ENCODE data around the gene DSC3.
A peak's percentile ranks its signal among the peaks of the same experiment; 100 is the strongest.
"Not testable (repeated sequence)": the region's sequence is repeated elsewhere in the genome, so short reads cannot be mapped to it uniquely, and the experiment has no call there.

Gene DSC3

DNA sequence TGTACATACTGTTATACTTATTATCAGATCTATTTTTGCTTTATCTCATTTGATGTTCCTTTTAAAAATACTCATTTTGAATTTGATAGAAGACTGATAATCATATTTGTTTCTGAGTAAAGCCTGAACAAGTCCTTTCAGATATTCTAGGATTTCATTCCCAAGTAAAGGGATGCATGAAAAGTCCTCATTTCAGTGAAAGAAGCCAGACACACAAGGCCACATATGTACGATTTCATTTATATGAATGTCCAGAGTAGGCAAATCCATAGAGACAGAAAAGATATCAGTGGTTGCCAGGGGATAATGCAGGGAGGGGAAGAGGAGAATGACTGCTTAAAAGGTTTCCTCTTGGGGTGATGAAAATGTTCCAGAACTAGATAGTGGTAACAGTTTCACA is 53.4 kb downstream of the DSC3 start:
- peaks cover 10% of the 10 kb centered on the region for H3K4me1 Mint-ChIP-seq
- no peak overlapping the region for H3K27ac Mint-ChIP-seq
- H3K36me3 Mint-ChIP-seq (ENCODE audit: low read depth) = peaks cover 5% of the 10 kb centered on the region
- no peak for TF ChIP-seq CTCF (IDR thresholded peaks at IDR 0.05)
- no peak for DNase-seq
- peaks cover 8% of the 10 kb centered on the region for H3K27me3 Mint-ChIP-seq (ENCODE audit: low read depth, poor library complexity)
- H3K4me3 Mint-ChIP-seq = no peak overlapping the region
- H3K9me3 Mint-ChIP-seq = no peaks in the 10 kb centered on the region

DNA sequence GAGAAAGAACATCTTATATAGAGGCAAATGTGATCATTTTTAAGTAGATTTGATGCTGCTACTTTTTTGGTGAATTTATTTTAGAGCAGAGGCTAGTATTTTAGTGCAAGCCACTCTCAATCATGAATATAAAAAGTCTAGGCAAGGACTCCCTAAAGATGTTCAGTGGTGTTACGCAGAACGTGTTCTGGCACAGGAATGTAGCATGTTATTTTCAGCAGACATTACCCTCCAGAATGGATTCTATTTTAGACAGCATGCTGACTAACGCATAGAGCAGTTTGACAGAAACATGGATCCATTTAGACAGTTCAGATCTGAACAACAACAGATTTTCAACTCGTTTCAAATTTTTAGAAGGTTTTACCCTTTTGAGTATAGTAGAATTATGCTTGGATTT is 54.1 kb downstream of the DSC3 start:
- Mint-ChIP-seq H3K4me1 (peaks cover 10% of the 10 kb centered on the region), H3K4me3 (no peak overlapping the region), H3K27me3 (ENCODE audit: low read depth, poor library complexity) (peaks cover 10% of the 10 kb centered on the region), H3K9me3 (no peaks in the 10 kb centered on the region), H3K27ac (no peak overlapping the region), H3K36me3 (ENCODE audit: low read depth) (peaks cover 5% of the 10 kb centered on the region)
- no peak for DNase-seq
- no peak for TF ChIP-seq CTCF (IDR thresholded peaks at IDR 0.05)

DNA sequence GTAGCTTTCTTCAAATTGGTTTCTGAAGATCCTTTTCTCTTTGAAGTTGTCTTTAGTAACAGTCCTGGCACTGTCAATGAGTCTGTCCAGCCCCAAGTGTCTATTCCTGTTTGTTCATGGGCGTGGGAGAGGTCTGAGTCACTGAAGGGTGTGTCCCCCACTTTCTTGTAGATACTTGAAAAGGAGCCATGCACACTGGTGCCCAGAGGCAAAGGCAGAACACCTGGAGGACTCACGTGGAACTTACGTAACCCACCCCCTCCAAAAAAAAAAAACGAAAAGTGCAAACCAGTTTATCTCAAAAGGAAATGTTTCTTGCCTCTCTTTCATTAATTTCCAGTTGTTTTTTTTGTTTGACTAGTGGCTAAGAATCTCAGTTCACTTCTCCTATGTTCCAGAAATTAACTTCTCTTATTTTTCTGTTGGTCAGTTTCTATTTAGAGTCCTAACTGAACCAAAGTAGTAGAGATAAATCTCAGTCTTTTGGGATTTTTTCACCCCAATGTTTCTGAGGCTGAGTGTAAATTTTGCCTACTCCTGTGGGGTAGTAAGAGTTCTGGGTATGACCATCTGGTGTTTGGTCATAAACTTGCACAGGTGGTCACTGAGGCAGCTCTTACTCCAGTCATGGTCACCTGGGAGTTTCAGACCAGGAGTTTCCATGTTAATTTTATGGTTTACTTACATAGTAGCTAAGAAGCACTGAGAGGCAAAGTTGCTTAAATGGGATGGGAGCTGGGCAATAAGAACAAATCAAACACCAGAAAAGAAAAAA is 54.9 kb downstream of the DSC3 start:
- H3K27ac Mint-ChIP-seq = no peak overlapping the region
- no peak for DNase-seq
- no peak overlapping the region for H3K4me3 Mint-ChIP-seq

GRCh38 chr18:30985753-30986152 is 56.8 kb downstream of the DSC3 start:
- no peaks in the 10 kb centered on the region for H3K36me3 Mint-ChIP-seq (ENCODE audit: low read depth)
- H3K9me3 Mint-ChIP-seq = no peaks in the 10 kb centered on the region
- no peak for TF ChIP-seq CTCF (IDR thresholded peaks at IDR 0.05)
- no peak for DNase-seq
- H3K4me1 Mint-ChIP-seq = no peaks in the 10 kb centered on the region
- peak overlapping the region; percentile 44 for H3K27ac Mint-ChIP-seq
- no peak overlapping the region for H3K4me3 Mint-ChIP-seq
- peaks cover 10% of the 10 kb centered on the region for H3K27me3 Mint-ChIP-seq (ENCODE audit: low read depth, poor library complexity)

More for the DNA sequence above, 54.9 kb downstream of the DSC3 start:
- Mint-ChIP-seq H3K27me3 (ENCODE audit: low read depth, poor library complexity) (peaks cover 10% of the 10 kb centered on the region), H3K9me3 (no peaks in the 10 kb centered on the region), H3K4me1 (peaks cover 5% of the 10 kb centered on the region), H3K36me3 (ENCODE audit: low read depth) (peaks cover 5% of the 10 kb centered on the region)
- TF ChIP-seq CTCF (IDR thresholded peaks at IDR 0.05) = no peak

- Mint-ChIP-seq H3K9me3 (no peaks in the 10 kb centered on the region), H3K4me3 (no peak overlapping the region), H3K27me3 (ENCODE audit: low read depth, poor library complexity) (peaks cover 9% of the 10 kb centered on the region), H3K4me1 (no peaks in the 10 kb centered on the region), H3K36me3 (ENCODE audit: low read depth) (no peaks in the 10 kb centered on the region), H3K27ac (no peak overlapping the region)
- no peak for TF ChIP-seq CTCF (IDR thresholded peaks at IDR 0.05)
- no peak for DNase-seq
These were observed 60.1 kb downstream of the DSC3 start for GRCh38 chr18:30982285-30982992.

GRCh38 chr18:30978091-30978490 is 64.5 kb downstream of the DSC3 start:
- not testable (repeated sequence) for H3K9me3 Mint-ChIP-seq; DNase-seq; H3K4me3 Mint-ChIP-seq; H3K27ac Mint-ChIP-seq; H3K36me3 Mint-ChIP-seq (ENCODE audit: low read depth); H3K27me3 Mint-ChIP-seq (ENCODE audit: low read depth, poor library complexity); H3K4me1 Mint-ChIP-seq
